ENCODE data around the gene SEC24B.
"Not testable (repeated sequence)": the region's sequence is repeated elsewhere in the genome, so short reads cannot be mapped to it uniquely, and the experiment has no call there.

SEC24B gene

DNA sequence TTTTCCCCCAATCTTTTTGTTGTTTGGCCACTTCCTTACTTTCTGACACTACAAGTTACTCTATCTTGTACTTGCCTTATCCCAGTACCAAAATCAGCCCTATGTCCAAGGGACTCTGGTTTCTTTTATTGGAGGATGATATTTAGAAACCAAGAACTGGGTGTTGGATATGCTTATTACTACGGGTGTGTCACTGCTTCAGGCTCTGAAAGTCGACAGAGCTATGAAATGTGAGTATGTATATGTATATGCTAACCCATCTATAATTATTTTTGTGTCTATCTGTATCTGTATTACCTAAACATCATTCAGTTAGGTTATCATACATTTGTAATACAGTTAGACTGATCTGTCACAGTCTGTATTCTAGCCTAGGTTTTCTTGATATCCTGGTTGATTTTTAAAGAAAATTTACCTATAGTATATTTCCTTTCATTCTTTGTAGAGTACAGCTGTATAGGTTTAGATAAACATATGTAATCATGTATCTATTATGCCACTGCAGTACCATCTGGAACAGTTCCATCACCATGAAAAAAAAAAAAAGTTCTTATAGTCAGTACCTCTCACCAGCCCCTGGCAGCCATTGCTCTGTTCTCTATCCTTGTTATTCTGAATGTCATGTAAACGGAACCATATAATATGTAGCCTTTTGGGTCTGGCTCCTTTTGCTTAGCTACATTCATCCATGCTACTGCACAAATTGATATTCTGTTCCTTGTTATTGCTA is 18.1 kb downstream of the SEC24B start:
- H3K9me3 ChIP-seq = peaks cover 18% of the 10 kb centered on the region
- H3K27ac ChIP-seq = no peak overlapping the region
- H3K4me1 ChIP-seq = no peaks in the 10 kb centered on the region
- H4K20me1 ChIP-seq = peaks cover 97% of the 10 kb centered on the region
- no peak for TF ChIP-seq Cebpa-rat (IDR thresholded peaks at IDR 0.05)
- no peak overlapping the region for H3K4me2 ChIP-seq
- no peak overlapping the region for H3K9ac ChIP-seq
- H3K36me3 ChIP-seq = peaks cover 73% of the 10 kb centered on the region
- H3K4me3 ChIP-seq = no peak overlapping the region
- no peaks in the 10 kb centered on the region for H3K27me3 ChIP-seq

- H3K36me3 ChIP-seq = peaks cover 71% of the 10 kb centered on the region
- H3K4me2 ChIP-seq, H3K9ac ChIP-seq, H3K27me3 ChIP-seq, H3K27ac ChIP-seq, H3K4me3 ChIP-seq, H3K4me1 ChIP-seq: not testable (repeated sequence)
- H3K9me3 ChIP-seq = peaks cover 23% of the 10 kb centered on the region
- peaks cover 97% of the 10 kb centered on the region for H4K20me1 ChIP-seq
Measured at GRCh38 chr4:109453110-109453509, 19.5 kb downstream of the SEC24B start.

DNA sequence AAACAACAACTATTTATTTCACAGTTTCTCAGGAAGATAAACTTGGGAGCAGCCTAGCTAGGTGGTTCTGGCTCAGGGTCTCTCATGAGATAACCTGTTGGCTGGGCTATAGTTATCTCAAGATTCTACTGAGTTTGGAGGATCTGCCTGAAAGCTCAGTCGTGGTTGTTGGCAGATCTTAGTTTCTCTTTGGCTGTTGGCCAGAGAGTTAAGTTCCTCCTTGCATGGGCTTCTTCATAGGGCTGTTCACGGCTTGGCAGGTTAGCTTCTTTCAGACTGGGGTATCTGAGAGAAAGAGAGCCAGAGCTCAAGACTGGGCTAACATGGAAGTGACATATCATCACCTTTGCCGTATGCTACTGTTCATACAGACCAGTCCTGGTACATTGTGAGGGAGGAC is 28.7 kb downstream of the SEC24B start:
- Histone ChIP-seq H3K36me3 (peaks cover 53% of the 10 kb centered on the region), H3K27me3 (no peaks in the 10 kb centered on the region), H3K4me2 (no peak overlapping the region)

DNA sequence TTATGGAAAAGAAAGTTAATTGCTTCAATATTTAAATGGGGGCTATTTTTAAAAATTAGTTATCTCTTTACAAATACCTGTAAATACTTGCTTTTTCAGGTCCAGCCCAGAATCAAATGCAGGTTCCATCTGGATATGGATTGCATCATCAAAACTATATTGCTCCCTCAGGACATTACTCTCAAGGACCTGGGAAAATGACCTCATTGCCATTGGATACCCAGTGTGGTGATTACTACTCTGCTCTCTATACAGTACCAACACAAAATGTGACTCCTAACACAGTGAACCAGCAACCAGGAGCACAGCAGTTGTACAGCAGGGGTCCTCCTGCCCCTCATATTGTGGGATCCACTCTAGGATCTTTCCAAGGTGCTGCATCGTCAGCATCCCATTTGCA is 29.2 kb downstream of the SEC24B start:
- Histone ChIP-seq H3K4me3 (no peak overlapping the region), H3K9me3 (peaks cover 6% of the 10 kb centered on the region; the same call in 1 of the 2 replicates), H3K4me2 (no peak overlapping the region), H3K36me3 (peaks cover 50% of the 10 kb centered on the region), H3K4me1 (no peaks in the 10 kb centered on the region), H3K9ac (no peak overlapping the region), H3K27ac (no peak overlapping the region), H4K20me1 (peaks cover 92% of the 10 kb centered on the region), H3K27me3 (no peaks in the 10 kb centered on the region)
- no peak for TF ChIP-seq Cebpa-rat (IDR thresholded peaks at IDR 0.05)

More for the DNA sequence above, 28.7 kb downstream of the SEC24B start:
- no peak overlapping the region for H3K27ac ChIP-seq
- no peaks in the 10 kb centered on the region for H3K4me1 ChIP-seq
- peaks cover 92% of the 10 kb centered on the region for H4K20me1 ChIP-seq
- H3K4me3 ChIP-seq = no peak overlapping the region
- H3K9me3 ChIP-seq = peaks cover 9% of the 10 kb centered on the region; the same call in 1 of the 2 replicates
- H3K9ac ChIP-seq = no peak overlapping the region
- no peak for TF ChIP-seq Cebpa-rat (IDR thresholded peaks at IDR 0.05)

- H3K27me3 ChIP-seq = no peaks in the 10 kb centered on the region
- H3K9me3 ChIP-seq = peaks cover 6% of the 10 kb centered on the region; the same call in 1 of the 2 replicates
- no peaks in the 10 kb centered on the region for H3K4me1 ChIP-seq
- TF ChIP-seq Cebpa-rat (IDR thresholded peaks at IDR 0.05) = no peak
- H3K36me3 ChIP-seq = peaks cover 67% of the 10 kb centered on the region
- no peak overlapping the region for H3K4me3 ChIP-seq
- H3K4me2 ChIP-seq = no peak overlapping the region
- H3K9ac ChIP-seq = no peak overlapping the region
- H3K27ac ChIP-seq = no peak overlapping the region
- peaks cover 92% of the 10 kb centered on the region for H4K20me1 ChIP-seq
Measured at GRCh38 chr4:109465069-109465468, 31.5 kb downstream of the SEC24B start.

DNA sequence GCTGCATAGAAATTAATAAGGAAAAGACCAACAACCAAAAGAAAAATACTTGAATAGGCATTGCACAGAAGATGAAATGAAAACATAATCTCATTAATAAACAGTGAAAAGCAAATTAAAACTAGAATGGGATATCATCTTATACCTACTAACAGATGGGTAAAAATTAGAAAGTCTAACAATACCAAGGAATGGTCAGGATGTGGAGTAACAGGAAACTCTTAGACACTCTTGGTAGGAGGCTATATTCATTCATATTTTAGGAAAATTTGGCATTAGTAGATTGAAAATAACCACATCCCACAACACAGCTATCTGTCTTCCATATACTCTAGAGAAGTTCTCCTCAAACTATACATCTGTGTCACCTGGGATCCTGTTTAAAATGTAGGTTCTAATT is 36.3 kb downstream of the SEC24B start:
- peaks cover 73% of the 10 kb centered on the region for H3K36me3 ChIP-seq
- TF ChIP-seq Cebpa-rat (IDR thresholded peaks at IDR 0.05) = no peak

GRCh38 chr4:109472343-109472761 is 38.7 kb downstream of the SEC24B start:
- no peak overlapping the region for H3K4me2 ChIP-seq
- peaks cover 14% of the 10 kb centered on the region for H3K4me1 ChIP-seq
- peaks cover 77% of the 10 kb centered on the region for H4K20me1 ChIP-seq
- no peak for TF ChIP-seq Cebpa-rat (IDR thresholded peaks at IDR 0.05)
- H3K4me3 ChIP-seq = no peak overlapping the region
- peaks cover 70% of the 10 kb centered on the region for H3K36me3 ChIP-seq
- H3K27ac ChIP-seq = no peak overlapping the region
- no peaks in the 10 kb centered on the region for H3K27me3 ChIP-seq
- H3K9ac ChIP-seq = no peak overlapping the region
- H3K9me3 ChIP-seq = no peaks in the 10 kb centered on the region

More for the DNA sequence above, 36.3 kb downstream of the SEC24B start:
- Histone ChIP-seq H3K9ac (no peak overlapping the region), H3K27me3 (no peaks in the 10 kb centered on the region), H3K4me2 (no peak overlapping the region), H4K20me1 (peaks cover 87% of the 10 kb centered on the region), H3K4me3 (no peak overlapping the region), H3K9me3 (no peaks in the 10 kb centered on the region; the same call in 1 of the 2 replicates), H3K27ac (no peak overlapping the region), H3K4me1 (peaks cover 14% of the 10 kb centered on the region)

DNA sequence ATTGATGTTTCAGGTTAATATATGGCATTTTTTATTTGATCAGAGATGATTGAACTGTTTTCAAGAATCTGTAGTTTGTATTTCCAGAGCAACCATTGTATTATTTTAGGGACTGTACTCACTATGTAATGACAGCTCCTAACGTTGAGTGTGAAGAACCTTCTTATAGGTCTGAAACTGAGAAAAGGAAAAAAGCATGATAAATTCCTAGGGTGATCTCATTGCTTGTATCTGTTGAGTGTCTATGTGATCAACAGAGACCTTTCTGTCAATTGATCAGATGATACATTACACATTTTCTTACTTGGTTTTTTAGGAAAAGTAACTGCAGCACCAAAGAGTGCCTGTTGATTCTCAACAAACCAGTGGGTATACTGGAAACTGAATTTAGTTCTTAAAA is 40.2 kb downstream of the SEC24B start:
- Histone ChIP-seq H3K4me3 (no peak overlapping the region), H3K36me3 (peaks cover 62% of the 10 kb centered on the region), H3K9ac (no peak overlapping the region), H3K27ac (no peak overlapping the region), H4K20me1 (peaks cover 77% of the 10 kb centered on the region), H3K27me3 (no peaks in the 10 kb centered on the region), H3K4me2 (no peak overlapping the region), H3K9me3 (no peaks in the 10 kb centered on the region), H3K4me1 (peaks cover 14% of the 10 kb centered on the region)
- no peak for TF ChIP-seq Cebpa-rat (IDR thresholded peaks at IDR 0.05)

- no peak for TF ChIP-seq Cebpa-rat (IDR thresholded peaks at IDR 0.05)
- no peaks in the 10 kb centered on the region for H3K4me1 ChIP-seq
- H3K36me3 ChIP-seq = peaks cover 56% of the 10 kb centered on the region
Measured at GRCh38 chr4:109486007-109486406, 52.4 kb downstream of the SEC24B start.

GRCh38 chr4:109494563-109494962 is 60.9 kb downstream of the SEC24B start:
- Histone ChIP-seq H3K27me3 (no peaks in the 10 kb centered on the region), H3K4me1 (no peaks in the 10 kb centered on the region), H3K27ac (no peak overlapping the region), H3K9me3 (no peaks in the 10 kb centered on the region), H3K4me3 (no peak overlapping the region), H4K20me1 (peaks cover 22% of the 10 kb centered on the region), H3K36me3 (peaks cover 81% of the 10 kb centered on the region), H3K4me2 (no peak overlapping the region), H3K9ac (no peak overlapping the region)
- no peak for TF ChIP-seq Cebpa-rat (IDR thresholded peaks at IDR 0.05)

More at GRCh38 chr4:109486007-109486406, 52.4 kb downstream of the SEC24B start:
- Histone ChIP-seq H3K27me3 (no peaks in the 10 kb centered on the region), H3K27ac (no peak overlapping the region), H3K4me3 (no peak overlapping the region), H4K20me1 (peaks cover 69% of the 10 kb centered on the region), H3K9ac (no peak overlapping the region), H3K9me3 (no peaks in the 10 kb centered on the region; the same call in 1 of the 2 replicates), H3K4me2 (no peak overlapping the region)
